H9 (cell line): ENCODE measurements around the gene IQUB. TPM values are rescaled to one million over a fixed set of nuclear protein-coding genes. Genes with fewer than 3 reads are reported as not detected.
"Not testable (repeated sequence)": the region's sequence is repeated elsewhere in the genome, so short reads cannot be mapped to it uniquely, and the experiment has no call there.

ENCODE experiments used
- DNase-seq: peaks from one replicate; pipeline ENCODE4 v3.0.0-alpha.2; 2017
- H2AFZ ChIP-seq: one replicate; pipeline ENCODE4 v1.6.1; 2013; ENCODE audit warnings: mild to moderate bottlenecking, low read length, control low read depth, moderate library complexity
- H2AK5ac ChIP-seq: 2 replicates; pipeline ENCODE4 v1.6.1; 2013; ENCODE audit warnings: low read length, control low read depth, mixed read lengths; ENCODE audit not compliant: insufficient read length
- H2BK120ac ChIP-seq: one replicate; pipeline ENCODE4 v1.6.1; 2013; ENCODE audit warnings: low read depth, mild to moderate bottlenecking, low read length, control low read depth, inconsistent platforms; ENCODE audit not compliant: poor library complexity, severe bottlenecking
- H2BK12ac ChIP-seq: 2 replicates; pipeline ENCODE4 v1.6.1; 2013; ENCODE audit warnings: low read length, control low read depth, mixed read lengths, low read depth; ENCODE audit not compliant: insufficient read length
- H2BK15ac ChIP-seq: 2 replicates; pipeline ENCODE4 v1.6.1; 2013; ENCODE audit warnings: low read depth, low read length, control low read depth
- H2BK20ac ChIP-seq: one replicate; pipeline ENCODE4 v1.6.1; 2013; ENCODE audit warnings: low read depth, mild to moderate bottlenecking, low read length, control low read depth, inconsistent platforms; ENCODE audit not compliant: poor library complexity, severe bottlenecking
- H2BK5ac ChIP-seq: 2 replicates; pipeline ENCODE4 v1.6.1; 2013; ENCODE audit warnings: low read length, control low read depth, mixed read lengths; ENCODE audit not compliant: insufficient read length
- H3K14ac ChIP-seq: 2 replicates; pipeline ENCODE4 v1.6.1; 2013; ENCODE audit warnings: low read length, control low read depth; ENCODE audit not compliant: insufficient read depth
- H3K18ac ChIP-seq: 2 replicates; pipeline ENCODE4 v1.6.1; 2013; ENCODE audit warnings: low read depth, mild to moderate bottlenecking, mixed read lengths, low read length, control low read depth; ENCODE audit not compliant: insufficient read length
- H3K23ac ChIP-seq: 2 replicates; pipeline ENCODE4 v1.6.1; 2013; ENCODE audit warnings: low read length, control low read depth, mixed read lengths, low read depth; ENCODE audit not compliant: insufficient read length
- H3K23me2 ChIP-seq: 2 replicates; pipeline ENCODE4 v1.6.1; 2013; ENCODE audit warnings: low read depth, mild to moderate bottlenecking, mixed read lengths, low read length, control low read depth; ENCODE audit not compliant: insufficient read length, poor library complexity, severe bottlenecking
- H3K27ac ChIP-seq: 2 replicates; pipeline ENCODE4 v1.5.1; 2013; ENCODE audit warnings: low read length, control low read depth, mixed read lengths, low read depth; ENCODE audit not compliant: insufficient read length
- H3K27me3 ChIP-seq: 2 replicates; pipeline ENCODE4 v1.6.1; 2013; ENCODE audit warnings: low read length, control low read depth, inconsistent platforms; ENCODE audit not compliant: insufficient read depth
- H3K4ac ChIP-seq: 2 replicates; pipeline ENCODE4 v1.6.1; 2013; ENCODE audit warnings: low read depth, mild to moderate bottlenecking, control low read depth, inconsistent platforms, low read length, moderate library complexity
- H3K4me1 ChIP-seq: 2 replicates; pipeline ENCODE4 v1.6.1; 2013; ENCODE audit warnings: low read length, control low read depth, inconsistent platforms; ENCODE audit not compliant: insufficient read depth
- H3K4me2 ChIP-seq: 2 replicates; pipeline ENCODE4 v1.6.1; 2013; ENCODE audit warnings: low read length, control low read depth, mixed read lengths; ENCODE audit not compliant: insufficient read length, insufficient read depth
- H3K56ac ChIP-seq: 2 replicates; pipeline ENCODE4 v1.6.1; 2013; ENCODE audit warnings: low read depth, mild to moderate bottlenecking, mixed read lengths, low read length, control low read depth; ENCODE audit not compliant: insufficient read length
- H3K79me1 ChIP-seq: 2 replicates; pipeline ENCODE4 v1.6.1; 2013; ENCODE audit warnings: low read depth, mild to moderate bottlenecking, moderate library complexity, low read length, control low read depth, inconsistent platforms; ENCODE audit not compliant: insufficient read depth, poor library complexity, severe bottlenecking
- H3K79me2 ChIP-seq: 2 replicates; pipeline ENCODE4 v1.6.1; 2013; ENCODE audit warnings: low read length, control low read depth, inconsistent platforms; ENCODE audit not compliant: insufficient read depth
- H3K9ac ChIP-seq: 2 replicates; pipeline ENCODE4 v1.6.1; 2013; ENCODE audit warnings: low read length, control low read depth, mixed read lengths; ENCODE audit not compliant: insufficient read length; ENCODE audit errors: extremely low read depth
- H3K9me3 ChIP-seq: one replicate; pipeline ENCODE4 v1.6.1; 2013; ENCODE audit warnings: low read depth, low read length, inconsistent platforms; ENCODE audit not compliant: control insufficient read depth
- H3T11ph ChIP-seq: one replicate; pipeline ENCODE4 v1.6.1; 2013; ENCODE audit warnings: mild to moderate bottlenecking, low read length, control low read depth, inconsistent platforms
- H4K20me1 ChIP-seq: one replicate; pipeline ENCODE4 v1.6.1; 2013; ENCODE audit not compliant: control insufficient read depth, insufficient read length, insufficient read depth
- H4K5ac ChIP-seq: 2 replicates; pipeline ENCODE4 v1.6.1; 2013; ENCODE audit warnings: low read depth, mild to moderate bottlenecking, mixed read lengths, low read length, control low read depth; ENCODE audit not compliant: insufficient read length
- H4K8ac ChIP-seq: replicated peaks from 2 replicates; pipeline ENCODE4 v1.6.1; 2013; ENCODE audit warnings: low read length, control low read depth, mixed read lengths, low read depth; ENCODE audit not compliant: insufficient read length
- H4K91ac ChIP-seq: 2 replicates; pipeline ENCODE4 v1.6.1; 2013; ENCODE audit warnings: low read depth, mild to moderate bottlenecking, moderate library complexity, mixed read lengths, low read length, control low read depth; ENCODE audit not compliant: insufficient read length
- H3K27ac Mint-ChIP-seq, 3 experiments: 2 replicates in 2 of 3; 3 replicates in 1 of 3; pipeline ENCODE4 v1.8.0; 2020 to 2021; ENCODE audit warnings: mixed read lengths in 3 of 3, mild to moderate bottlenecking in 1 of 3, moderate library complexity in 1 of 3
- H3K27me3 Mint-ChIP-seq: 2 replicates; pipeline ENCODE4 v1.8.0; 2021; ENCODE audit warnings: low read depth, mild to moderate bottlenecking, moderate library complexity, mixed read lengths
- H3K36me3 Mint-ChIP-seq, 3 experiments: 2 replicates in 2 of 3; 3 replicates in 1 of 3; pipeline ENCODE4 v1.8.0; 2020 to 2021; ENCODE audit warnings: low read depth in 3 of 3, mixed read lengths in 3 of 3; ENCODE audit not compliant: insufficient read depth in 1 of 3
- H3K4me1 Mint-ChIP-seq, 2 experiments: 2 replicates each; pipeline ENCODE4 v1.8.0; 2020; ENCODE audit warnings: mixed read lengths in 2 of 2
- H3K4me3 Mint-ChIP-seq, 2 experiments: 2 replicates in 1 of 2; 3 replicates in 1 of 2; pipeline ENCODE4 v1.8.0; 2020 to 2021; ENCODE audit warnings: mild to moderate bottlenecking in 2 of 2, mixed read lengths in 2 of 2, moderate library complexity in 1 of 2
- H3K9me3 Mint-ChIP-seq, 2 experiments: 2 replicates in 1 of 2; 3 replicates in 1 of 2; pipeline ENCODE4 v1.8.0; 2020; ENCODE audit warnings: mild to moderate bottlenecking in 2 of 2, mixed read lengths in 2 of 2, moderate library complexity in 1 of 2
- WGBS: extraction: QIAGEN DNeasy Blood & Tissue Kit; methylation state at CpG from one replicate; pipeline ENCODE4 v1.1.7; 2013; ENCODE audit warnings: missing lambda C conversion rate, low lambda C conversion rate, mixed read lengths; ENCODE audit not compliant: insufficient read length; ENCODE audit errors: extremely low coverage; 5-methylcytosine and 5-hydroxymethylcytosine counted together
- total RNA-seq: library from RNA; stranded (reverse); gene quantifications from 2 replicates; pipeline ENCODE4 v1.2.1, GENCODE V29; 2021

IQUB gene
- total RNA-seq, 1 experiment from 2014 or later, result 0.28 TPM

DNA sequence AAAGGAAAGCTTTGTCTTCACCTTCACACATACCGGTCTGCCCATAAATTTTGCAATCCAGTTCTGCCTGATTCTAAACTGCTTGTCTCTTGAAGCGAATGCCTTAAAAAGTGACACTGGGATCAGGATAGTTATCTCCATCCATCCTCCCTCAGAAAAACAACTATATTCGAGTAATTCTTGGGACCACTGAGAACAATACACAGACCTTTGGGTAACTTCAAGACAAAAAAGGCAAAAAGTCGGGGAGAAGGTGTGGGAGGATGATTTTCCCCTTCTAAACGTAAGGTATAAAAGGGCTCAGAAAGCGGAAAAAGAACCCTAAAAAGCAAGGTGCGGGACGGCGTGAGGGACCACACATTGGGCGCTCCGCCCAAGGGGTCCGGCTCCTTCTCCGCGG is 2.1 kb downstream of the IQUB start:
- not testable (repeated sequence) for H3K36me3 Mint-ChIP-seq, H4K5ac ChIP-seq, H3K18ac ChIP-seq, H2BK15ac ChIP-seq, H4K91ac ChIP-seq, H2BK120ac ChIP-seq, H4K20me1 ChIP-seq, H4K8ac ChIP-seq, H3K4me1 ChIP-seq, H3K23me2 ChIP-seq, H3K79me1 ChIP-seq, H3K27me3 ChIP-seq, H3K14ac ChIP-seq, H2BK5ac ChIP-seq, H3K79me2 ChIP-seq, H3K23ac ChIP-seq, H2AK5ac ChIP-seq, DNase-seq, H3K9me3 Mint-ChIP-seq, H3T11ph ChIP-seq, H3K9me3 ChIP-seq, H2BK20ac ChIP-seq, H3K27ac ChIP-seq, H3K4ac ChIP-seq, H3K56ac ChIP-seq, H3K9ac ChIP-seq, H2BK12ac ChIP-seq, H2AFZ ChIP-seq
- Mint-ChIP-seq H3K27ac (0 out of 7 replicates have a peak overlapping the region, but pooled peaks of 1 of the 3 experiments have one; percentile 2), H3K27me3 (peaks cover 15% of the 10 kb centered on the region), H3K4me1 (peaks cover 21 to 29% of the 10 kb centered on the region in 2 experiments), H3K4me3 (peak overlapping the region; percentile 62 to 79)
- WGBS, result no CpG with 5 or more reads among the region's 14 CpGs
- H3K4me2 ChIP-seq, result peak overlapping the region; percentile 49

DNA sequence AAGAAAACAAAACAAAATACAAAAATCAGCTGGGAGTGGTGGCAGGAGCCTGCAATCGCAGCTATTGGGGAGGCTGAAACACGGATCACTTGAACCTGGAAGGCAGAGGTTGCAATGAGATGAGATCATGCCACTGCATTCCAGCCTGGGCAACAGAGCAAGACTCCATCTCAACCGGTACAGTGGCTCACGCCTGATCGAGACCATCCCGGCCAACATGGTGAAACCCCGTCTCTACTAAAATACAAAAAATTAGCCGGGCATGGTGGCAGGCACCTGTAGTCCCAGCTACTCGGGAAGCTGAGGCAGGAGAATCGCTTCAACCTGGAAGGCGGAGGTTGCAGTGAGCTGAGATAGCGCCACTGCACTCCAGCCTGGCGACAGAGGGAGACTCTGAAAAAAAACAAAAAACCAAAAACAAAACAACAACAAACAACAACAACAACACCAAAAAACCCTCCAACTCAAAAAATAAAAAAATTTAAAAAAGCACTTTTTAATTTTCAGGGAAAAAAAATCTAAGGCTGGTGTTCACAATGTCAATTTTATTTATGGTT is 4.3 kb downstream of the IQUB start:
- H2BK5ac ChIP-seq, H3K79me2 ChIP-seq, H3K27me3 ChIP-seq, H4K20me1 ChIP-seq, H3K4me1 ChIP-seq, H2BK20ac ChIP-seq, H3K79me1 ChIP-seq, H3K4ac ChIP-seq, H2BK120ac ChIP-seq, H3K56ac ChIP-seq, DNase-seq, H3K27ac Mint-ChIP-seq, H3K4me2 ChIP-seq, H3K9ac ChIP-seq, H4K91ac ChIP-seq, H4K5ac ChIP-seq, H3K14ac ChIP-seq, H2AK5ac ChIP-seq, H3K36me3 Mint-ChIP-seq, H3K27ac ChIP-seq, H3K23ac ChIP-seq, H3K4me3 Mint-ChIP-seq, H3K23me2 ChIP-seq, H3K18ac ChIP-seq, H2BK12ac ChIP-seq, H2BK15ac ChIP-seq, H3K9me3 Mint-ChIP-seq, H3T11ph ChIP-seq, H2AFZ ChIP-seq, H3K9me3 ChIP-seq, H4K8ac ChIP-seq: not testable (repeated sequence)
- WGBS, result no CpG with 5 or more reads among the region's 13 CpGs
- Mint-ChIP-seq H3K27me3 (peaks cover 15% of the 10 kb centered on the region), H3K4me1 (peaks cover 25 to 32% of the 10 kb centered on the region in 2 experiments)
